ENCODE measurements around the gene TAF1C. TPM values are rescaled to one million over a fixed set of nuclear protein-coding genes. Genes with fewer than 3 reads are reported as not detected.

TAF1C gene
- total RNA-seq, 6 experiments from 2014 or later: 11.0 to 28.3 (median 19.3) TPM

- ATAC-seq: no peak
- Histone ChIP-seq H3K4me1 (no peaks in the 10 kb centered on the region), H3K9me3 (no peaks in the 10 kb centered on the region), H3K27me3 (no peaks in the 10 kb centered on the region), H3K4me3 (no peak overlapping the region), H3K27ac (no peak overlapping the region), H3K36me3 (no peaks in the 10 kb centered on the region)
- DNase-seq: no peak
- 71% methylated on average over 5 of the region's 6 CpGs for WGBS (ENCODE audit: insufficient coverage, low coverage, low lambda C conversion rate, missing lambda C conversion rate)
- intact Hi-C loops (cut with DNase I): no loop called here
- no peak for TF ChIP-seq POLR2A (IDR thresholded peaks at IDR 0.05)
- no peak for TF ChIP-seq CTCF (IDR thresholded peaks at IDR 0.05)
These were observed 47.1 kb downstream of the TAF1C start for GRCh38 chr16:84139628-84140258.

- Histone ChIP-seq H3K36me3 (no peaks in the 10 kb centered on the region), H3K9me3 (no peaks in the 10 kb centered on the region), H3K4me3 (no peak overlapping the region), H3K4me1 (no peaks in the 10 kb centered on the region), H3K27ac (no peak overlapping the region), H3K27me3 (no peaks in the 10 kb centered on the region)
- intact Hi-C loops (cut with DNase I): no loop called here
- DNase-seq (no peak), ATAC-seq (no peak)
- TF ChIP-seq POLR2A (IDR thresholded peaks at IDR 0.05) (no peak), CTCF (IDR thresholded peaks at IDR 0.05) (no peak)
- 77% methylated on average over 14 of the region's 14 CpGs for WGBS (ENCODE audit: insufficient coverage, low coverage, low lambda C conversion rate, missing lambda C conversion rate)
These were observed 47.8 kb downstream of the TAF1C start for GRCh38 chr16:84138824-84139627.

GRCh38 chr16:84138500-84138823, 48.4 kb downstream of the TAF1C start:
- no peak for TF ChIP-seq POLR2A (IDR thresholded peaks at IDR 0.05)
- no peak for TF ChIP-seq CTCF (IDR thresholded peaks at IDR 0.05)
- H3K27ac ChIP-seq: no peak overlapping the region
- intact Hi-C loops (cut with DNase I): no loop called here
- ATAC-seq (no peak), DNase-seq (no peak)
- no peaks in the 10 kb centered on the region for H3K27me3 ChIP-seq
- no peaks in the 10 kb centered on the region for H3K4me1 ChIP-seq
- H3K4me3 ChIP-seq: no peak overlapping the region
- 69% methylated on average over 2 of the region's 2 CpGs for WGBS (ENCODE audit: insufficient coverage, low coverage, low lambda C conversion rate, missing lambda C conversion rate)
- no peaks in the 10 kb centered on the region for H3K36me3 ChIP-seq
- H3K9me3 ChIP-seq: no peaks in the 10 kb centered on the region

- Histone ChIP-seq H3K27me3 (no peaks in the 10 kb centered on the region), H3K36me3 (no peaks in the 10 kb centered on the region), H3K4me1 (no peaks in the 10 kb centered on the region), H3K9me3 (no peaks in the 10 kb centered on the region), H3K27ac (no peak overlapping the region), H3K4me3 (no peak overlapping the region)
- no peak for DNase-seq
- WGBS (ENCODE audit: insufficient coverage, low coverage, low lambda C conversion rate, missing lambda C conversion rate): 97% methylated on average over 7 of the region's 7 CpGs
- ATAC-seq: no peak
- intact Hi-C loops (cut with DNase I): no loop called here
- TF ChIP-seq CTCF (IDR thresholded peaks at IDR 0.05) (no peak), POLR2A (IDR thresholded peaks at IDR 0.05) (no peak)
These were observed 49.0 kb downstream of the TAF1C start for GRCh38 chr16:84137769-84138357.
